ENCODE data around the gene TMEM243. TPM values are rescaled to one million over a fixed set of nuclear protein-coding genes. Genes with fewer than 3 reads are reported as not detected.
A peak's percentile ranks its signal among the peaks of the same experiment; 100 is the strongest.

The TMEM243 gene
- total RNA-seq, 1 donor from 2014 or later: 25.4 TPM

DNA sequence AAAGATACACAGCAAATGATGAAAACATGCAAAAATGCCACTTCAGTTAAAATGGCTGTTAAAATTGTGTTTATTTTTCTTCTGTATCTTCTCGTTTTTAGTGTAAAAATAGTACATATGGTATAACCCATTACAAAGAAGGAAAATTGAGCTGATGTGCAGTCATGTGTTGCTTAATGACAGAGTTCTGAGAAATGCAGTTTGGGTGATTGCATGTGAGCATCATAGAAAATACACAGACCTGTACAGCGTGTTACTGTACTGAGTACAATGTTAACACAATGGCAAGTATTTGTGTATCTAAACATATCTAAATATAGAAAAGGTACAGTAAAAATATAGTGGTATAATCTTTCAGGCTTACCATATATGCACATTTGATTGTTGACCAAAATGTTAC lies 60.0 kb downstream of the TMEM243 start:
- peaks cover 73% of the 10 kb centered on the region for H4K20me1 ChIP-seq (ENCODE audit: insufficient read depth, low read length)

DNA sequence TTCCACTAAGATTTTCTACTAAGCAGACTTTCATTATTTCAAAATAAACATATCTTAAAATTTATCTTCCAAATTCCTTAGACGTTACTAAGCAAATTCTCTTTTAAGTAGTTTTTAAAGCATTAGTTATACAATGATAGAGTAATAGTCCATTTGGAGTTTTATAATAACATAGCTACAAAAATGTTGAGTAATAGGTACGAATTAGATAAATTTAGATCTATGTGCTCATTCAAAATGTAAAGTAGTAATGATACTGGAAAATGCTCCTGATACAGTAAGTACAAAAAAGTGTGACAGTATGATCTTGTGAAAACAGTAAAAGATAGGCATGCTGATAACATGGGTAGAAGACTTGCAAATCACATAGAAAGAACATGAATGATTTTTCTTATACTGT lies 62.8 kb downstream of the TMEM243 start:
- H3K79me2 ChIP-seq (ENCODE audit: insufficient read depth, low read length): peaks cover 88% of the 10 kb centered on the region
- peaks cover 67% of the 10 kb centered on the region for H4K20me1 ChIP-seq (ENCODE audit: insufficient read depth, low read length)
- H3K36me3 ChIP-seq (ENCODE audit: insufficient read depth, low read length): no peaks in the 10 kb centered on the region
- H3K4me1 ChIP-seq (ENCODE audit: insufficient read depth, low read length): peaks cover 18% of the 10 kb centered on the region
- no peak overlapping the region for H3K4me3 ChIP-seq (ENCODE audit: insufficient read depth, low read depth, low read length)
- H3K9ac ChIP-seq (ENCODE audit: low read length): no peak overlapping the region
- no peaks in the 10 kb centered on the region for H3K9me3 Mint-ChIP-seq (ENCODE audit: unreplicated experiment)
- no peak overlapping the region for H3K27ac Mint-ChIP-seq (ENCODE audit: unreplicated experiment)
- H3K4me1 Mint-ChIP-seq (ENCODE audit: low read depth, unreplicated experiment): peaks cover 26% of the 10 kb centered on the region
- no peaks in the 10 kb centered on the region for H3K27me3 Mint-ChIP-seq (ENCODE audit: low read depth, unreplicated experiment)
- TF ChIP-seq, protein P1, sequence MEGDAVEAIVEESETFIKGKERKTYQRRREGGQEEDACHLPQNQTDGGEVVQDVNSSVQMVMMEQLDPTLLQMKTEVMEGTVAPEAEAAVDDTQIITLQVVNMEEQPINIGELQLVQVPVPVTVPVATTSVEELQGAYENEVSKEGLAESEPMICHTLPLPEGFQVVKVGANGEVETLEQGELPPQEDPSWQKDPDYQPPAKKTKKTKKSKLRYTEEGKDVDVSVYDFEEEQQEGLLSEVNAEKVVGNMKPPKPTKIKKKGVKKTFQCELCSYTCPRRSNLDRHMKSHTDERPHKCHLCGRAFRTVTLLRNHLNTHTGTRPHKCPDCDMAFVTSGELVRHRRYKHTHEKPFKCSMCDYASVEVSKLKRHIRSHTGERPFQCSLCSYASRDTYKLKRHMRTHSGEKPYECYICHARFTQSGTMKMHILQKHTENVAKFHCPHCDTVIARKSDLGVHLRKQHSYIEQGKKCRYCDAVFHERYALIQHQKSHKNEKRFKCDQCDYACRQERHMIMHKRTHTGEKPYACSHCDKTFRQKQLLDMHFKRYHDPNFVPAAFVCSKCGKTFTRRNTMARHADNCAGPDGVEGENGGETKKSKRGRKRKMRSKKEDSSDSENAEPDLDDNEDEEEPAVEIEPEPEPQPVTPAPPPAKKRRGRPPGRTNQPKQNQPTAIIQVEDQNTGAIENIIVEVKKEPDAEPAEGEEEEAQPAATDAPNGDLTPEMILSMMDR (IDR thresholded peaks at IDR 0.05; ENCODE audit: insufficient read depth, low read depth, low read length): no peak
- no peak for TF ChIP-seq EZH2 (IDR thresholded peaks at IDR 0.05; ENCODE audit: insufficient read depth, low read length)
- H3K36me3 Mint-ChIP-seq (ENCODE audit: low read depth, unreplicated experiment): peaks cover 2% of the 10 kb centered on the region
- no peaks in the 10 kb centered on the region for H3K27me3 ChIP-seq (ENCODE audit: insufficient read depth, low read length)
- peak overlapping the region; percentile 58 for H3K27ac ChIP-seq (ENCODE audit: low read depth, low read length)
- DNase-seq (ENCODE audit: low read depth) (peak; percentile 45), FAIRE-seq (peak; percentile 5)
- no peaks in the 10 kb centered on the region for H3K9me3 ChIP-seq (ENCODE audit: insufficient read depth, low read depth, low read length)
- H3K4me3 Mint-ChIP-seq (ENCODE audit: unreplicated experiment): peak overlapping the region; percentile 48
- H3K4me2 ChIP-seq (ENCODE audit: low read length): peak overlapping the region; percentile 89
- no peak overlapping the region for H2AFZ ChIP-seq (ENCODE audit: low read depth, low read length)

More for the DNA sequence above, 60.0 kb downstream of the TMEM243 start:
- no peak for FAIRE-seq
- Mint-ChIP-seq H3K36me3 (ENCODE audit: low read depth, unreplicated experiment) (peaks cover 2% of the 10 kb centered on the region), H3K9me3 (ENCODE audit: unreplicated experiment) (no peaks in the 10 kb centered on the region), H3K27ac (ENCODE audit: unreplicated experiment) (no peak overlapping the region), H3K27me3 (ENCODE audit: low read depth, unreplicated experiment) (no peaks in the 10 kb centered on the region), H3K4me3 (ENCODE audit: unreplicated experiment) (no peak overlapping the region), H3K4me1 (ENCODE audit: low read depth, unreplicated experiment) (peaks cover 26% of the 10 kb centered on the region)
- peaks cover 92% of the 10 kb centered on the region for H3K79me2 ChIP-seq (ENCODE audit: insufficient read depth, low read length)
- H3K9me3 ChIP-seq (ENCODE audit: insufficient read depth, low read depth, low read length): no peaks in the 10 kb centered on the region
- TF ChIP-seq, protein P1 (IDR thresholded peaks at IDR 0.05; ENCODE audit: insufficient read depth, low read depth, low read length): no peak
- TF ChIP-seq EZH2 (IDR thresholded peaks at IDR 0.05; ENCODE audit: insufficient read depth, low read length): no peak
- no peak overlapping the region for H3K27ac ChIP-seq (ENCODE audit: low read depth, low read length)
- peaks cover under 1% of the 10 kb centered on the region for H3K36me3 ChIP-seq (ENCODE audit: insufficient read depth, low read length)
- no peak overlapping the region for H3K4me2 ChIP-seq (ENCODE audit: low read length)
- no peak overlapping the region for H3K9ac ChIP-seq (ENCODE audit: low read length)
- H2AFZ ChIP-seq (ENCODE audit: low read depth, low read length): no peak overlapping the region
- peaks cover 18% of the 10 kb centered on the region for H3K4me1 ChIP-seq (ENCODE audit: insufficient read depth, low read length)
- H3K4me3 ChIP-seq (ENCODE audit: insufficient read depth, low read depth, low read length): no peak overlapping the region
- no peak for DNase-seq (ENCODE audit: low read depth)
- no peaks in the 10 kb centered on the region for H3K27me3 ChIP-seq (ENCODE audit: insufficient read depth, low read length)

DNA sequence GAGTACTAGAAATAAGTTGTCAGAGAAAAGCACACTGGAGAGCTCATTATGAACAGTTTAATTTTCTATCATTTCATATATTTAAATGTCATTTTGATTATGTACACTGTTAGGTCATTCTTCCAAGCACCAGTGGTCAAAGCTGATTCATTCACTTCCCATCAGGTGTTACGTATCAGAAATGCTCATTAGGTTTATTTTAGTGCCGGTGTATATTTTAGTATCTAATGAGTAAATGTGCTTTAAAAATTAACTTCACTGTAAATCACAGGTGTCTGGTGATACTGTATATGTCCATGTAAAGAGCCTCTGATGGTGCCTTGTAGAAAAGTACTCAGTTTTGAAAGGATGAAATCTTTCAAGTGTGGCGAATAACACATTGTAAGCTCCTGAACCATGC lies 63.7 kb downstream of the TMEM243 start:
- peak overlapping the region; percentile 30 for H3K9ac ChIP-seq (ENCODE audit: low read length)
- no peak overlapping the region for H3K27ac Mint-ChIP-seq (ENCODE audit: unreplicated experiment)
- H3K9me3 ChIP-seq (ENCODE audit: insufficient read depth, low read depth, low read length): no peaks in the 10 kb centered on the region
- no peaks in the 10 kb centered on the region for H3K27me3 ChIP-seq (ENCODE audit: insufficient read depth, low read length)
- TF ChIP-seq, protein P1 (IDR thresholded peaks at IDR 0.05; ENCODE audit: insufficient read depth, low read depth, low read length): no peak
- TF ChIP-seq EZH2 (IDR thresholded peaks at IDR 0.05; ENCODE audit: insufficient read depth, low read length): no peak
- H3K4me3 ChIP-seq (ENCODE audit: insufficient read depth, low read depth, low read length): no peak overlapping the region
- no peaks in the 10 kb centered on the region for H3K27me3 Mint-ChIP-seq (ENCODE audit: low read depth, unreplicated experiment)
- peaks cover 63% of the 10 kb centered on the region for H4K20me1 ChIP-seq (ENCODE audit: insufficient read depth, low read length)
- peaks cover 79% of the 10 kb centered on the region for H3K79me2 ChIP-seq (ENCODE audit: insufficient read depth, low read length)
- FAIRE-seq: no peak
- H3K4me1 Mint-ChIP-seq (ENCODE audit: low read depth, unreplicated experiment): peaks cover 26% of the 10 kb centered on the region
- no peaks in the 10 kb centered on the region for H3K9me3 Mint-ChIP-seq (ENCODE audit: unreplicated experiment)
- H3K4me3 Mint-ChIP-seq (ENCODE audit: unreplicated experiment): peak overlapping the region; percentile 99
- no peak overlapping the region for H2AFZ ChIP-seq (ENCODE audit: low read depth, low read length)
- peak overlapping the region; percentile 89 for H3K4me2 ChIP-seq (ENCODE audit: low read length)
- peak overlapping the region; percentile 58 for H3K27ac ChIP-seq (ENCODE audit: low read depth, low read length)
- H3K36me3 ChIP-seq (ENCODE audit: insufficient read depth, low read length): no peaks in the 10 kb centered on the region
- H3K4me1 ChIP-seq (ENCODE audit: insufficient read depth, low read length): peaks cover 18% of the 10 kb centered on the region
- H3K36me3 Mint-ChIP-seq (ENCODE audit: low read depth, unreplicated experiment): peaks cover 2% of the 10 kb centered on the region
- peak; percentile 14 for DNase-seq (ENCODE audit: low read depth)
